Measurements from ENCODE around the gene PTAR1. TPM values are rescaled to one million over a fixed set of nuclear protein-coding genes. Genes with fewer than 3 reads are reported as not detected.

PTAR1 gene
- total RNA-seq, 6 donors from 2014 or later = 28.5 to 94.3 (median 48.6) TPM

- Histone ChIP-seq H3K36me3 (no peaks in the 10 kb centered on the region), H3K4me1 (peaks cover 0 to 16% (median 2%) of the 10 kb centered on the region in 4 donors), H3K27me3 (no peaks in the 10 kb centered on the region), H3K9me3 (no peaks in the 10 kb centered on the region), H3K4me3 (no peak overlapping the region), H3K27ac (no peak overlapping the region)
- ATAC-seq (ENCODE audit: low FRiP score in 2 of 2) (no peak), DNase-seq (no peak)
- TF ChIP-seq POLR2AphosphoS5 (IDR thresholded peaks at IDR 0.05) = no peak
- 67% methylated on average over 4 of the region's 4 CpGs for WGBS, 2 donors
These were observed 80.8 kb downstream of the PTAR1 start for GRCh38 chr9:69678843-69679538.

DNA sequence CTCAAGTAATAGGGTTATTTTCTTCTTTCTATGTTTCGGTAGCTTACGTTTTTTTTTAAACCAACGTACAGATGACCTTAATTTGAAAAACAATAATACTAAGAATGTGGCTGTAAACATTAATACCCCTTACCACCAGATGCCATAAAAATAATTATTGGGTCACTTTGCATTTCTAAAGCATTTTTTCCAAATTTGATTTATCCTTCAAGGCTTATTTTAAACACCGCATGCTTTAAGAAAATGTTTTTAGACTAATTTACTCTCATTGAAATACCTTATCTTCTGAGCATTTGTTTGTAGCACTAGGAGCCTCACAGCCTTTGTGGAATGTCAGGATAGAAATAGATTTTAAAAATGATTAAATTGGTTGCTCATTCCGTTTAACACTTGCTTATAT lies 81.9 kb downstream of the PTAR1 start:
- no peaks in the 10 kb centered on the region for H3K36me3 ChIP-seq
- DNase-seq (no peak), ATAC-seq (ENCODE audit: low FRiP score in 2 of 2) (no peak)
- 83 to 93% methylated on average over 5 of the region's 5 CpGs for WGBS, 2 donors
- TF ChIP-seq EP300 (IDR thresholded peaks at IDR 0.05) (no peak), CTCF (IDR thresholded peaks at IDR 0.05) (no peak), POLR2A (IDR thresholded peaks at IDR 0.05) (no peak), POLR2AphosphoS5 (IDR thresholded peaks at IDR 0.05) (no peak)
- no peak overlapping the region for H3K4me3 ChIP-seq
- H3K9me3 ChIP-seq = no peaks in the 10 kb centered on the region
- no peaks in the 10 kb centered on the region for H3K27me3 ChIP-seq
- no peak overlapping the region for H3K27ac ChIP-seq
- peaks cover 4 to 21% (median 8%) of the 10 kb centered on the region in 4 donors for H3K4me1 ChIP-seq

DNA sequence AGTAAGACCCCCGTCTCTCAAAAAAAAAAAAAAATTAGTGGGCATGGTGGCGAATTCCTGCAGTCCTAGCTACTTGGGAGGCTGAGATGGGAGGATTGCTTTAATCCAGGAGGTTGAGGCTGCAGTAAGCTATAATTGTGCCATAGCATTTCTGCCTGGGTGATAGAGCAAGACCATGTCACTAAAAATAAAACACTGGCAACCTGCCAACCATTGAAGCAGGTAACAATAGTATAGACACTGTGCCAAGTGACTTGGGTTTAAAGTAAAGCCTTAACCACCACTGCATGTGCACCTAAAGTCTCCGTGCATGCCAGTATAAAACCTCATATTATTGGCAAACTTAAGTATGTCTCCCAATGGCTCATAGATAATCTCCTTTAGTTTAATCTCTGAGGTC lies 84.2 kb downstream of the PTAR1 start:
- ATAC-seq (ENCODE audit: low FRiP score in 2 of 2) (no peak), DNase-seq (no peak)
- Histone ChIP-seq H3K9me3 (no peaks in the 10 kb centered on the region), H3K27ac (peak overlapping the region in 2 of 4 donors; percentile 15 to 18), H3K4me3 (no peak overlapping the region), H3K4me1 (peaks cover 4 to 35% (median 16%) of the 10 kb centered on the region in 4 donors), H3K36me3 (no peaks in the 10 kb centered on the region), H3K27me3 (no peaks in the 10 kb centered on the region)
- no peak for TF ChIP-seq POLR2A (IDR thresholded peaks at IDR 0.05)
- no peak for TF ChIP-seq CTCF (IDR thresholded peaks at IDR 0.05)
- no peak for TF ChIP-seq POLR2AphosphoS5 (IDR thresholded peaks at IDR 0.05)
- no peak for TF ChIP-seq EP300 (IDR thresholded peaks at IDR 0.05)
- 82 to 84% methylated on average over 3 of the region's 3 CpGs for WGBS, 2 donors

DNA sequence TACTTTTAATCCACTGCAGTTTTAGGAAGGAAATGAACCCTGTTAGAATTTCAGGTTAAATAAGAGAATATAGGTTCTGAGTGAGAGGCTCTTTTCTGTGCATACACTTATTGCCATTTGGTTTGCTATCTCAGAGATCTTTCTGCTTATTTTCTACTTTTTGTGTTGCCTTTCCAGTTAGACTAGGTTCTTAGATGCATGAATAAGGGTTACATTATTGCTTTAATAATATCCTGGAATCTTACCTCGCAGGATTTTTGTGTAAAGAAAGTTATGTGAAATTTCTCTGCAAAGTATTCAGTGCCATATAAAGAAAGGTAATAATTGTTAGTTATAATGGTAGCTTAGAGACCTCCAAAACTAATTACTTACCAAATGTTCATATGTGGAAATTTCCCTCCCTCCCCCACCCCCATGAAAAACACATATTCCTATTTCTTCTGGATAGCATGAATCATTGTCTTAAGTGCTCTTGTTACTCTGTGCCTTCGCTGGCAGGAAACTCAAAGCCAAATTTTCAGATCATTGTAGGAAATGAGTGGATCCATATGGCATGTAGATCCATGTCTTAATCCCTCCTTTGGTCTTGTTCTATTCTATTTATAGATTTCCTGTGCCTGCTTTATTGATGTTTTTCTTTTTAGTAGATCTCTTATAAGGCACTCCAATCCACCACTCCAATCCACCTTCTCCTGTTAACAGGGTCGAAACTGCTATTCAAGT lies 84.9 kb downstream of the PTAR1 start:
- no peak for DNase-seq
- no peak for ATAC-seq (ENCODE audit: low FRiP score in 2 of 2)
- H3K27ac ChIP-seq = peak overlapping the region in 2 of 4 donors; percentile 18 to 19

More for the DNA sequence above, 84.9 kb downstream of the PTAR1 start:
- 36 to 41% methylated on average over 3 of the region's 3 CpGs for WGBS, 2 donors
- Histone ChIP-seq H3K4me1 (peaks cover 4 to 35% (median 16%) of the 10 kb centered on the region in 4 donors), H3K4me3 (no peak overlapping the region), H3K36me3 (no peaks in the 10 kb centered on the region), H3K27me3 (no peaks in the 10 kb centered on the region), H3K9me3 (no peaks in the 10 kb centered on the region)
- TF ChIP-seq POLR2A (IDR thresholded peaks at IDR 0.05) (no peak), POLR2AphosphoS5 (IDR thresholded peaks at IDR 0.05) (no peak), CTCF (IDR thresholded peaks at IDR 0.05) (no peak), EP300 (IDR thresholded peaks at IDR 0.05) (no peak)

All from upper lobe of left lung (tissue), 6 donors.